ACC112 (cell line): ENCODE data around the gene HSPBAP1.
"Not testable (repeated sequence)": the region's sequence is repeated elsewhere in the genome, so short reads cannot be mapped to it uniquely, and the experiment has no call there.

Experiments used
- H2AFZ ChIP-seq: fragments of 200-600 bp; sonication (generic); one replicate; pipeline ENCODE4 v1.6.0; 2017; ENCODE audit warnings: antibody characterized with exemption, low read length; ENCODE audit not compliant: unreplicated experiment
- H3K27ac ChIP-seq: fragments of 200-600 bp; sonication (generic); 2 replicates; pipeline ENCODE4 v1.5.1; 2014; ENCODE audit warnings: low read depth, mild to moderate bottlenecking, antibody characterized with exemption, low read length, moderate library complexity
- H3K27me3 ChIP-seq: fragments of 200-600 bp; sonication (generic); 2 replicates; pipeline ENCODE4 v1.6.1; 2014; ENCODE audit warnings: mild to moderate bottlenecking, antibody characterized with exemption, low read length, moderate library complexity, mixed read lengths; ENCODE audit not compliant: insufficient read depth
- H3K36me3 ChIP-seq: fragments of 200-600 bp; sonication (generic); 2 replicates; pipeline ENCODE4 v1.6.1; 2016; ENCODE audit warnings: mild to moderate bottlenecking, antibody characterized with exemption, low read length, moderate library complexity, mixed read lengths; ENCODE audit not compliant: insufficient read depth
- H3K4me1 ChIP-seq: fragments of 200-600 bp; sonication (generic); one replicate; pipeline ENCODE4 v1.6.1; 2016; ENCODE audit warnings: low read length, mixed read lengths; ENCODE audit not compliant: insufficient read depth, unreplicated experiment, control insufficient read depth
- H3K4me3 ChIP-seq: fragments of 200-600 bp; sonication (generic); 2 replicates; pipeline ENCODE4 v1.5.1; 2014; ENCODE audit warnings: mild to moderate bottlenecking, low read depth, low read length
- H3K79me2 ChIP-seq: fragments of 200-600 bp; sonication (generic); one replicate; pipeline ENCODE4 v1.6.0; 2016; ENCODE audit warnings: low read length; ENCODE audit not compliant: control insufficient read depth, unreplicated experiment, insufficient read depth

Gene HSPBAP1

GRCh38 chr3:122766430-122766829 lies 27.2 kb downstream of the HSPBAP1 start:
- no peak overlapping the region for H3K27ac ChIP-seq
- H3K79me2 ChIP-seq: no peaks in the 10 kb centered on the region
- no peak overlapping the region for H2AFZ ChIP-seq
- no peaks in the 10 kb centered on the region for H3K4me1 ChIP-seq
- no peaks in the 10 kb centered on the region for H3K36me3 ChIP-seq
- no peaks in the 10 kb centered on the region for H3K27me3 ChIP-seq
- H3K4me3 ChIP-seq: no peak overlapping the region

GRCh38 chr3:122760453-122761271 lies 33.0 kb downstream of the HSPBAP1 start:
- Histone ChIP-seq H3K36me3 (no peaks in the 10 kb centered on the region), H3K4me3 (no peak overlapping the region), H3K27ac (no peak overlapping the region), H3K4me1 (peaks cover 5% of the 10 kb centered on the region), H2AFZ (no peak overlapping the region), H3K79me2 (no peaks in the 10 kb centered on the region), H3K27me3 (no peaks in the 10 kb centered on the region)

GRCh38 chr3:122758877-122759560 lies 34.6 kb downstream of the HSPBAP1 start:
- no peak overlapping the region for H2AFZ ChIP-seq
- H3K79me2 ChIP-seq: no peaks in the 10 kb centered on the region
- H3K27me3 ChIP-seq: no peaks in the 10 kb centered on the region
- no peak overlapping the region for H3K4me3 ChIP-seq
- H3K36me3 ChIP-seq: no peaks in the 10 kb centered on the region
- H3K4me1 ChIP-seq: peaks cover 5% of the 10 kb centered on the region
- no peak overlapping the region for H3K27ac ChIP-seq

- no peak overlapping the region for H3K27ac ChIP-seq
- no peaks in the 10 kb centered on the region for H3K27me3 ChIP-seq
- H3K36me3 ChIP-seq: no peaks in the 10 kb centered on the region
- peaks cover under 1% of the 10 kb centered on the region for H3K4me1 ChIP-seq
- no peak overlapping the region for H2AFZ ChIP-seq
- no peaks in the 10 kb centered on the region for H3K79me2 ChIP-seq
- H3K4me3 ChIP-seq: no peak overlapping the region
These were observed 38.1 kb downstream of the HSPBAP1 start for GRCh38 chr3:122755491-122755890.

- Histone ChIP-seq H3K4me1 (no peaks in the 10 kb centered on the region), H3K27ac (no peak overlapping the region), H3K79me2 (no peaks in the 10 kb centered on the region), H3K4me3 (no peak overlapping the region), H3K27me3 (no peaks in the 10 kb centered on the region), H2AFZ (no peak overlapping the region), H3K36me3 (no peaks in the 10 kb centered on the region)
These were observed 38.7 kb downstream of the HSPBAP1 start for GRCh38 chr3:122754929-122755328.

- no peak overlapping the region for H2AFZ ChIP-seq
- no peaks in the 10 kb centered on the region for H3K27me3 ChIP-seq
- H3K79me2 ChIP-seq: no peaks in the 10 kb centered on the region
- no peak overlapping the region for H3K4me3 ChIP-seq
- H3K4me1 ChIP-seq: peaks cover 11% of the 10 kb centered on the region
- H3K36me3 ChIP-seq: peaks cover 10% of the 10 kb centered on the region
- H3K27ac ChIP-seq: no peak overlapping the region
These were observed 45.3 kb downstream of the HSPBAP1 start for GRCh38 chr3:122748347-122748746.

GRCh38 chr3:122747295-122747694 lies 46.3 kb downstream of the HSPBAP1 start:
- H3K4me1 ChIP-seq: peaks cover 11% of the 10 kb centered on the region
- H2AFZ ChIP-seq, H3K27ac ChIP-seq, H3K79me2 ChIP-seq, H3K27me3 ChIP-seq, H3K4me3 ChIP-seq: not testable (repeated sequence)
- H3K36me3 ChIP-seq: peaks cover 16% of the 10 kb centered on the region

- no peak overlapping the region for H3K4me3 ChIP-seq
- H3K27me3 ChIP-seq: no peaks in the 10 kb centered on the region
- H3K4me1 ChIP-seq: peaks cover 11% of the 10 kb centered on the region
- peaks cover 23% of the 10 kb centered on the region for H3K36me3 ChIP-seq
- H2AFZ ChIP-seq: no peak overlapping the region
- H3K79me2 ChIP-seq: no peaks in the 10 kb centered on the region
- H3K27ac ChIP-seq: peak overlapping the region; percentile 27; the same call in 1 of the 2 replicates
These were observed 48.1 kb downstream of the HSPBAP1 start for GRCh38 chr3:122745369-122746021.

GRCh38 chr3:122743581-122744120 lies 50.0 kb downstream of the HSPBAP1 start:
- H2AFZ ChIP-seq: no peak overlapping the region
- H3K4me3 ChIP-seq: no peak overlapping the region
- no peaks in the 10 kb centered on the region for H3K79me2 ChIP-seq
- peaks cover 29% of the 10 kb centered on the region for H3K36me3 ChIP-seq
- H3K27ac ChIP-seq: no peak overlapping the region
- peaks cover 11% of the 10 kb centered on the region for H3K4me1 ChIP-seq
- no peaks in the 10 kb centered on the region for H3K27me3 ChIP-seq

- no peak overlapping the region for H2AFZ ChIP-seq
- no peak overlapping the region for H3K27ac ChIP-seq
- H3K27me3 ChIP-seq: no peaks in the 10 kb centered on the region
- H3K36me3 ChIP-seq: peaks cover 26% of the 10 kb centered on the region; the same call in 1 of the 2 replicates
- peaks cover 11% of the 10 kb centered on the region for H3K4me1 ChIP-seq
- H3K79me2 ChIP-seq: no peaks in the 10 kb centered on the region
- H3K4me3 ChIP-seq: no peak overlapping the region
These were observed 51.4 kb downstream of the HSPBAP1 start for GRCh38 chr3:122742234-122742633.
